ENCODE measurements around the gene KCTD17. TPM values are rescaled to one million over a fixed set of nuclear protein-coding genes. Genes with fewer than 3 reads are reported as not detected.

Gene KCTD17
- total and polyA plus RNA-seq, 2 of the 13 experiments (the other 11 are each of a cell fraction or from before 2014, with no cell fraction given) = 5.3 to 11.7 TPM

GRCh38 chr22:37112084-37112728 lies 60.7 kb downstream of the KCTD17 start (continued):
- TF ChIP-seq ZNF407 (CRISPR knock-in tag; IDR thresholded peaks at IDR 0.05; ENCODE audit: not compliant biosample characterization) (no peak), JUNB (CRISPR knock-in tag; IDR thresholded peaks at IDR 0.05; ENCODE audit: borderline replicate concordance) (no peak), ZNF672 (CRISPR knock-in tag; IDR thresholded peaks at IDR 0.05) (no peak), TCF7L2 (IDR thresholded peaks at IDR 0.05; ENCODE audit: low read depth, low read length) (no peak), SALL2 (CRISPR knock-in tag; IDR thresholded peaks at IDR 0.05) (no peak), POLR2A (IDR thresholded peaks at IDR 0.05; ENCODE audit: insufficient read depth in 1 of 2, low read depth in 2 of 2, low read length in 2 of 2) (no peak), HOXA9 (CRISPR knock-in tag; IDR thresholded peaks at IDR 0.05; ENCODE audit: borderline replicate concordance) (no peak), TRIM24 (CRISPR knock-in tag; IDR thresholded peaks at IDR 0.05) (no peak), ZNF337 (CRISPR knock-in tag; IDR thresholded peaks at IDR 0.05; ENCODE audit: borderline replicate concordance, low read depth) (no peak), MIER2 (CRISPR knock-in tag; IDR thresholded peaks at IDR 0.05) (no peak), SUZ12 (IDR thresholded peaks at IDR 0.05; ENCODE audit: low read depth, low read length) (no peak), MAX (IDR thresholded peaks at IDR 0.05) (0 out of 2 replicates have a peak, but pooled peaks have one; percentile 57), ARID2 (CRISPR knock-in tag; IDR thresholded peaks at IDR 0.05; ENCODE audit: borderline replicate concordance) (no peak), ZBTB26 (CRISPR knock-in tag; IDR thresholded peaks at IDR 0.05; ENCODE audit: borderline replicate concordance) (no peak), ZSCAN25 (CRISPR knock-in tag; IDR thresholded peaks at IDR 0.05) (0 out of 2 replicates have a peak, but pooled peaks have one; percentile 28), ZNF839 (CRISPR knock-in tag; IDR thresholded peaks at IDR 0.05; ENCODE audit: borderline replicate concordance) (no peak), ZNF569 (CRISPR knock-in tag; IDR thresholded peaks at IDR 0.05; ENCODE audit: borderline replicate concordance) (no peak), ZSCAN20 (CRISPR knock-in tag; IDR thresholded peaks at IDR 0.05; ENCODE audit: borderline replicate concordance) (no peak), FOSL1 (CRISPR knock-in tag; IDR thresholded peaks at IDR 0.05; ENCODE audit: borderline replicate concordance) (no peak), ATF4 (CRISPR knock-in tag; IDR thresholded peaks at IDR 0.05) (no peak)
